ENCODE data around the gene DPYSL3. TPM values are rescaled to one million over a fixed set of nuclear protein-coding genes. Genes with fewer than 3 reads are reported as not detected.

Gene DPYSL3
- total RNA-seq, 1 donor from 2014 or later, result 414 TPM

DNA sequence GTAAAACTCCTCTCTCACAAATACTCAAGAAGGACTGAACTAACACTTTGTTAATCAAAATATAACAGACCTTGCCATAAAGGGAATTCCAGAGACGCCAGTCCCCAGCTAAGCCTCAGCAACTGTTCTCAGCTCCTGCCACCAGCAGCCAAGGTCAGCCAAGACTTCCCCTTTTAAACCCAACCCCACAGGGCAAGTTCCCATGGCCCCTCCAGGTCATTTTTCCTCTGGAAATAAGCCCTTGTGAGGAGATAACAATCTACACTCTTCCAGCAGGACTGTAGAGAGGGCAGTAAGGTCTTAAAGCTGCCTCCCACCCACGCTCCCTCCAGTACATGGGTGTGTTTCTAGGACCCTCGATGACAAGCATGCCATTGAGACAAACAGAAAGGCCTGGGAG is 78.3 kb downstream of the DPYSL3 start:
- no peak overlapping the region for H3K9ac ChIP-seq
- no peak for DNase-seq (ENCODE audit: low spot score)
- H3K27ac ChIP-seq, result peak overlapping the region; percentile 58
- peaks cover 51% of the 10 kb centered on the region for H3K4me1 ChIP-seq
- no peak overlapping the region for H3K4me3 ChIP-seq
- H2AFZ ChIP-seq (replicated peaks), result no peak overlapping the region
- peak overlapping the region; percentile 48 for H3K27ac Mint-ChIP-seq
- H3K9me3 Mint-ChIP-seq, result peaks cover 3% of the 10 kb centered on the region
- no peaks in the 10 kb centered on the region for H3K9me3 ChIP-seq (ENCODE audit: low read depth)
- TF ChIP-seq EZH2phosphoT487 (IDR thresholded peaks at IDR 0.05) (no peak), EZH2 (IDR thresholded peaks at IDR 0.05) (no peak)
- TF ChIP-seq, protein P1, sequence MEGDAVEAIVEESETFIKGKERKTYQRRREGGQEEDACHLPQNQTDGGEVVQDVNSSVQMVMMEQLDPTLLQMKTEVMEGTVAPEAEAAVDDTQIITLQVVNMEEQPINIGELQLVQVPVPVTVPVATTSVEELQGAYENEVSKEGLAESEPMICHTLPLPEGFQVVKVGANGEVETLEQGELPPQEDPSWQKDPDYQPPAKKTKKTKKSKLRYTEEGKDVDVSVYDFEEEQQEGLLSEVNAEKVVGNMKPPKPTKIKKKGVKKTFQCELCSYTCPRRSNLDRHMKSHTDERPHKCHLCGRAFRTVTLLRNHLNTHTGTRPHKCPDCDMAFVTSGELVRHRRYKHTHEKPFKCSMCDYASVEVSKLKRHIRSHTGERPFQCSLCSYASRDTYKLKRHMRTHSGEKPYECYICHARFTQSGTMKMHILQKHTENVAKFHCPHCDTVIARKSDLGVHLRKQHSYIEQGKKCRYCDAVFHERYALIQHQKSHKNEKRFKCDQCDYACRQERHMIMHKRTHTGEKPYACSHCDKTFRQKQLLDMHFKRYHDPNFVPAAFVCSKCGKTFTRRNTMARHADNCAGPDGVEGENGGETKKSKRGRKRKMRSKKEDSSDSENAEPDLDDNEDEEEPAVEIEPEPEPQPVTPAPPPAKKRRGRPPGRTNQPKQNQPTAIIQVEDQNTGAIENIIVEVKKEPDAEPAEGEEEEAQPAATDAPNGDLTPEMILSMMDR (IDR thresholded peaks at IDR 0.05), result no peak
- no peaks in the 10 kb centered on the region for H3K27me3 Mint-ChIP-seq (ENCODE audit: insufficient read depth, low read depth)
- no peaks in the 10 kb centered on the region for H3K36me3 ChIP-seq
- peaks cover 41% of the 10 kb centered on the region for H3F3A ChIP-seq (ENCODE audit: low read depth)
- H3K27me3 ChIP-seq, result no peaks in the 10 kb centered on the region
- H3K4me2 ChIP-seq, result peak overlapping the region; percentile 11
- no peak overlapping the region for H3K4me3 Mint-ChIP-seq
- H3K4me1 Mint-ChIP-seq, result peaks cover 26% of the 10 kb centered on the region
- H4K20me1 ChIP-seq (ENCODE audit: low read depth), result peaks cover 100% of the 10 kb centered on the region
- peaks cover 100% of the 10 kb centered on the region for H3K79me2 ChIP-seq (ENCODE audit: low read depth)
- peaks cover 41% of the 10 kb centered on the region for H3K36me3 Mint-ChIP-seq

DNA sequence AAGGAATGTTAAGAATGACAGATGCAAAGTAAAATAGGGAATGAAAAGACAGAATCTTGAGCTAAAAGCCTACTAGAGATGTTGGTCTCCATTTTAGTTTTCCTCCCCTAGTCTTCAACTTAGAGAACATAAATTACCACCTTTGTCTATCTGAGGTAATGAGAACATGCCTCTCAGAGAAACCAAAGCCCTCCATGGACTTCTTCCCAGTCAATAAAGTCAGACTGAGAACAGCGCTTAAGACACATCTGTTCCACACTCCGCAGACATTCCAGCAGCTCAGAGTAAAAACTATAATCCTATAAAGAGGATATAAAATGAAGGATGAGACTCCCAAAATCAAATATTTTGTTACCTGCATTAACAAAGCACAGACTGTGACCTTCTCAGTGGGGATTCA is 79.2 kb downstream of the DPYSL3 start:
- no peak overlapping the region for H3K27ac ChIP-seq
- H2AFZ ChIP-seq (replicated peaks), result no peak overlapping the region
- TF ChIP-seq EZH2 (IDR thresholded peaks at IDR 0.05) (no peak), EZH2phosphoT487 (IDR thresholded peaks at IDR 0.05) (no peak)
- TF ChIP-seq, protein P1 (IDR thresholded peaks at IDR 0.05), result no peak
- H3K9ac ChIP-seq, result no peak overlapping the region
- DNase-seq (ENCODE audit: low spot score), result no peak
- H3K4me3 ChIP-seq, result no peak overlapping the region
- no peaks in the 10 kb centered on the region for H3K27me3 ChIP-seq
- H3K4me1 Mint-ChIP-seq, result peaks cover 25% of the 10 kb centered on the region
- no peak overlapping the region for H3K27ac Mint-ChIP-seq
- H4K20me1 ChIP-seq (ENCODE audit: low read depth), result peaks cover 100% of the 10 kb centered on the region
- H3K4me2 ChIP-seq, result no peak overlapping the region
- H3F3A ChIP-seq (ENCODE audit: low read depth), result peaks cover 35% of the 10 kb centered on the region
- peaks cover 100% of the 10 kb centered on the region for H3K79me2 ChIP-seq (ENCODE audit: low read depth)
- H3K36me3 ChIP-seq, result peaks cover 1% of the 10 kb centered on the region
- H3K4me1 ChIP-seq, result peaks cover 41% of the 10 kb centered on the region
- H3K36me3 Mint-ChIP-seq, result peaks cover 48% of the 10 kb centered on the region
- peaks cover 3% of the 10 kb centered on the region for H3K9me3 Mint-ChIP-seq
- H3K9me3 ChIP-seq (ENCODE audit: low read depth), result no peaks in the 10 kb centered on the region
- H3K4me3 Mint-ChIP-seq, result no peak overlapping the region
- H3K27me3 Mint-ChIP-seq (ENCODE audit: insufficient read depth, low read depth), result peaks cover 2% of the 10 kb centered on the region

DNA sequence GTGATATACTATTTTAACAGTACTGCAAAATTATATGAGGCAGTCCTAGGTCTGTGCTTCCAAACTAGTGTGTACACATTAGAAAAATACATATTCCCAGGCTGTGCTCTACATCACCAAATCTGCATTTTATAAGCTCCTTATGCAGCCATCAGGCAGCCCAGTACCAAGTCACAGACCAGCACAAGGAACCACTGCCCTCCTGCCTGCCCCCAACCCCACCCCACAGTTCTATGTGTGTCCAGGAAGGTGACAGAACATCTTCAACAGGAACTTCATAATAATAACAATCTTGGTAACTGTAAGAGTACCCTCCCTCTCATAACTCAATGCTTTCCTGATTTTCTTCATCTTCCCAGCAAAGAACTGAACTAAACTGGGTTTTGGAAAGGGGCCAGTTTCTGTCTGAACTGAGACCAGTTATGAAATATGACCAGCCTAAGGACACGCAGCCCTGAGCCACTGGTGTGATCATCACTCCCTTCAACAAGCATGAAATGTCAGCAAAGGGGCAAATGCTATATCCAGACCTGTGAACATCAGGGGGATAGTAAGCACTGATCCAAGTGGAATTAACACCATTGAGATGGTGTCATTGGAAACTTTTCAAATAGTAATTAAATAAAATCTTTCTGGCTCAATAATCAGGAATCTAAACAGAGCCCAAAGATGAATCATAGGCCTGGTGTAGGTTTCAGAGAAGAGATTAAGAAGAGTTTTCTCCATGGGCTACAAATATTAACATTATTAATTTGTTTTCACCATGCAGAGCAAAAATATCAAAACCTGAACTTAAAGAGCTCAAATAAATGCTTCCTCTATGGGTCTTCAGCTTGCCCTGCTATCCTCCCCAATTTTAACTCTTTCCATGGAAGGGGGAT is 82.1 kb downstream of the DPYSL3 start:
- H3K36me3 Mint-ChIP-seq, result peaks cover 53% of the 10 kb centered on the region
- Histone ChIP-seq H3K36me3 (peaks cover 24% of the 10 kb centered on the region), H3K9me3 (ENCODE audit: low read depth) (no peaks in the 10 kb centered on the region), H4K20me1 (ENCODE audit: low read depth) (peaks cover 99% of the 10 kb centered on the region), H3K4me3 (no peak overlapping the region), H3K9ac (no peak overlapping the region), H3K27me3 (no peaks in the 10 kb centered on the region), H2AFZ (replicated peaks) (no peak overlapping the region), H3K79me2 (ENCODE audit: low read depth) (peaks cover 100% of the 10 kb centered on the region), H3K27ac (peak overlapping the region; percentile 10), H3K4me1 (peaks cover 12% of the 10 kb centered on the region), H3F3A (ENCODE audit: low read depth) (peaks cover 38% of the 10 kb centered on the region), H3K4me2 (no peak overlapping the region)
- no peak overlapping the region for H3K4me3 Mint-ChIP-seq
- H3K4me1 Mint-ChIP-seq, result peaks cover 19% of the 10 kb centered on the region
- peaks cover 2% of the 10 kb centered on the region for H3K27me3 Mint-ChIP-seq (ENCODE audit: insufficient read depth, low read depth)
- H3K9me3 Mint-ChIP-seq, result no peaks in the 10 kb centered on the region
- DNase-seq (ENCODE audit: low spot score), result no peak
- TF ChIP-seq, protein P1 (IDR thresholded peaks at IDR 0.05), result no peak
- TF ChIP-seq EZH2phosphoT487 (IDR thresholded peaks at IDR 0.05) (no peak), EZH2 (IDR thresholded peaks at IDR 0.05) (no peak)
- no peak overlapping the region for H3K27ac Mint-ChIP-seq

Data from neural progenitor cell (in vitro differentiated cells).